GM19023 (cell line): ENCODE data around the gene SLC5A6.
"Not testable (repeated sequence)": the region's sequence is repeated elsewhere in the genome, so short reads cannot be mapped to it uniquely, and the experiment has no call there.

Experiments
- ATAC-seq: cut with Tn5 transposase; IDR thresholded peaks from one replicate; pipeline ENCODE4 v1.9.1; 2021; ENCODE audit warnings: mild to moderate bottlenecking, moderate library complexity; ENCODE audit not compliant: unreplicated experiment

The SLC5A6 gene

DNA sequence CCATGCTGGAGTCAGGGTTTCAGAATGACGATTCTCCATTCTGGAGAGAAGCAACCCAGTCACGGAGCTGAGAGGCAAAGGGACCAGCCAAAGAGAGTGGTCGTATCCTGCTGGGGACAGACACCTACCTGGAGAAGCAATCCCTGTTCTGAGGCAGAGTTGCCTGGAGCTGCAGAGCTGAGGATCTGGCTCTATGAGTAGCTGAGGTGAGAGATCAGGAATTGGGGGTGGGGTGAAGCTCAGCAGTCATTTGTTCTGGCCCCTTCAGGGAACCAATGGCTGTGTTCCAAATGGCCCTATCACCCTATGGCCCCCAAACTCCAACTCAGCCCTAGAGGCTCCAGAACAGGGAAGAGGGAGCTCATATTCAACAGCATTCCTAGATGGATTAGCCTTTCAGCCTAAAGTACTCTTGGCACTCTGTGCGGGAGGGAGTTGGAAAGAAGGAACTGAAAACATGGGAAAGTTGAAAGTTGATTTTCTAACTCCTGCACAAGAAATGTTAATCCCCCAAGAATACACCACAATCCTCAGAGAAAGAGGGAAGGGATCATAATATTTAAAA lies 3.5 kb downstream of the SLC5A6 start:
- ATAC-seq = no peak

DNA sequence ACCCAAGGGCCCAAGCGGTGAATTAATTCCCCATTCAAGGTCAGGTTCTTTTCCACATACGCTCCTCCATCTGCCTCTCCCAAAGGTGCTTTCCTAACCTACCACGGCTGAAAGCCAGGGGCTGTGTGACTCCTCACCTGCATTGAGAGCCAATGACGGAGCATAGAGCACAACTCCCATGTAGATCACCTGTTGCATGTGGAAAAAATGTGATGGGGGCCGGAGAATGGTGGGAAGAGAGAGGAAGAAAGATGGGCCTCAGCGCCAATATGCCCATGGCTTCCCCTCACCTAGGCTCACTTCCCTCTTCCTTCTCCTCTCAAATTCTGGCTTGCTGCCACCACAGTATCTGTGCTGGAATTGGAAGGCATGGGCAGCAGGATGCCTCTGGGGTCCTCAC lies 5.7 kb downstream of the SLC5A6 start:
- ATAC-seq = no peak

DNA sequence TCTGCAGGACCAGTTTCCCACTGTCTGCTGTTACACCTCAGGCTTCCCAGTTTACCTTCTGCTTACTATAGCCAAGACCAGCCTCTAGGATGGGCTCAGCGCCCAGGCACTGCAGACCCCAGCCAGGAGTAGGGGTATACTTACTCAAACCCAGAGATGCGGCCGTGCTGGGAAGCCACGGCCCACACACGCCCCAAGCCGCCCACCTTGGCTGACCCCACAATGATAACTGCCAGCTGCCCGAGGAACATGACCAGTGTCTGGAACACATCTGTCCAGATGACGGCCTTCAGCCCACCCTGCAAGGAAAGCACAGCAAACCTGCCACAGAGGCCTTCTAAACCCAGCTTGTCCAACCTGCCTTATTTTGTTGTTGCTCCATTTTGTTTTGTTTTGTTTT lies 6.9 kb downstream of the SLC5A6 start:
- no peak for ATAC-seq

DNA sequence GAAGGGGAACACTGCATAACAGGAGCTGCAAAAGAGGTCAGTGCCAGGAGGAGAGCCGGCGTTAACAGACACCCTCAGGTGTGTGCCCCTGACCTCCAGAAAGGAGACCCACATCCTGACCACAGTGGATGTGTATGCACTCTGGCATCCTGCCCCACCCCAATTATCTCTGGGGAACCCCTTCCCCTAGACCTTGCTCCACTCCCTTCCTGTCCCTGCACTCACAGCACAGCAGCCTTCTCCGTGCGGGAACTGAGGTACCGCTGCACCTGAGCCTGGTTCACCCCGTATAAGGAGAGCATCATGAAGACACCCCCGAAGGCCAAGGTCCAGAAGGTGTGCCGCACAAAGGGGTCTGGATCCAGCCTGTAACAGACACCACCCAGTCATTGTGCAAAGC lies 7.5 kb downstream of the SLC5A6 start:
- no peak for ATAC-seq

DNA sequence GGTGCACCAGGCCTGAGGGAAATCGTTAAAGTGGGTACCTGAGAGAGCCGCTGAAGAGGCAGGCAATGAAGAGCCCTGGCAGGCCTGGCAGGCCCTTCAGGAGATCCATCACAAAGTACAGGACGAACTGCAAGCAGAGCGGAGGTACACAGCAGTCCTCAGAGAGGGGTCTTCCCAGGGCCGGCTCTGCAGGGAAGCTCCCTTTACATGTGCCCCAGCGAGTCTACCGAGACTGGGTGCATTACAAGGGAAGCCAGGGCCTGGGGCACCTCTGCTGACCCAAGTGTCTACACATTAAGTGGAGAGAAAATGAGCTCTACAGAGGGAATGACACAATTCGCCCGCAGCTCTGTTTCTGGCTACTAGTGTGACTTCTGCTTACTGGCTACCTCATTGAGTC lies 8.3 kb downstream of the SLC5A6 start:
- no peak for ATAC-seq

DNA sequence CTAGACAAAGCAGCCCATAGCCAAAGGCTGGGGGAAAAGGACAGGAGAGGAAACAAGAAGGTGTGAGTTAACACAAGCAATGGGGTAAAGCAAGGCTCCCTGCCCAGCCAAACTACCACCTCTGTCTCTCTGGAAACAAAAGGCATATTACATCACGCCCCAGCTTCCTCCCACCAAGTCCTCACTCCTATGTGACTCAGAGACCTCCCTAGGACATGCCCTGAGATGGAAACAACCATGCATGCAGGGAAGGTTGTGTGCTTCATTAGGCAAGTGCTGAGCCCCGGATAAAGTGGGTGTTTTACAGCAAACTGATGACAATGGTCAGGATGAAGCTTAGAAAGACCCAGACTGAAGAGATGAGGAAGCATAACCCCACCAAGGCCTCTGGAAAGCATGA lies 9.2 kb downstream of the SLC5A6 start:
- no peak for ATAC-seq

DNA sequence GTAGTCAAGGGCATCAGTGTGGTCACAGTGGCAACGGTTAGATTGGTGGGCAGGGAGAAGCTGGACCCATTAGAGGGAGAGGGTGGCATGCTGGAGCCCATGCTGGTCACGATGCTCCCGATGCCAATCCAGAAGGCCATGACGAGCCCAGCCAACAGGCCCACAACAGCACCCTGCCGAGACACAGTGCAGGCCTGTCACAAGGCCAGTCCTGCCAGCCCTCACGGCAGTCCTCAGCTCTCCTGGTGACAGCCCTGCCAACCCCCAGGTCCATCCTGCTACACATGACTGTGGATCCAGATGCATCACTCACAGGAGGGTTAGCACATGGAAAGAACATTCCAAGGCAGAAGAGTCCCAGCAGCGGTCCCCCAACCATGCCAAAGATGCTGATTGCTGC lies 10.4 kb downstream of the SLC5A6 start:
- no peak for ATAC-seq

DNA sequence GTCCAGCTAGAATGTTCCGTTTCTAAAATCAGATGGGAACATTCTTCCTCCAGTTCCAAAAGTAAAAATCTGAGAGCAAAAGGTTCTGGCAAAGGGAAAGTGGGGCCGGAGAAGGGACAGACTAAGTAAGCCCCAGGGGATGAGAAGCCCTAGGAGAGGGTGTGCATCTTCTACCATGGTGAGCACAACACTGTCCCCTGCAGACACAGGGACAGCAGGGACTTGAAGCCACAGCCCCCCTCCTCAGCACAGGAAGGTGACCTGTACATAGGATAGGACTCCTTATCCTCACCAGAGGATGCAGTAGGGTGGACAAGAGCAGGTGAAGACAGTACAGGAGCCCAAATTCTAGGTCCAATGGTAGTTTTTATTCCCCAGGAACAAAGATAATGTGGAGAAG lies 12.8 kb downstream of the SLC5A6 start:
- no peak for ATAC-seq

DNA sequence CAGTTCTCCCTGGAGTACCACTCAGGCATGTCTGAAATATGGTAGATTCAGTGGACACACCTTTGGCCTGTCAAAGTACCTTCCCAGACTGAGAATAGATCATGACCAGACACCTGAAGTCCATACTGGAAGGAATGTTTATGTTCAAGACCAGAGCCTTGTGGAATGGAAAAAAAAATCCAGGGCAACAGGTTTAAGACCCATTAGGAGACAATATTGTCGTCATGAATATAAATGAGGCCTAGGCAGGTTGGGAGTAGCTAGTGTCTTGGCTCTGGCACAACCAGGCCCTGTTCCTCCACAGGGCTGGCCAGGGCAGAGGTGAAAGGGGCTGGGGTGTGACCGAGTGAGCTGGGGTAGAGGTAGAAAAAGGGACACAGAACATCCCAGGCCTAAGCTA lies 13.4 kb downstream of the SLC5A6 start:
- no peak for ATAC-seq

DNA sequence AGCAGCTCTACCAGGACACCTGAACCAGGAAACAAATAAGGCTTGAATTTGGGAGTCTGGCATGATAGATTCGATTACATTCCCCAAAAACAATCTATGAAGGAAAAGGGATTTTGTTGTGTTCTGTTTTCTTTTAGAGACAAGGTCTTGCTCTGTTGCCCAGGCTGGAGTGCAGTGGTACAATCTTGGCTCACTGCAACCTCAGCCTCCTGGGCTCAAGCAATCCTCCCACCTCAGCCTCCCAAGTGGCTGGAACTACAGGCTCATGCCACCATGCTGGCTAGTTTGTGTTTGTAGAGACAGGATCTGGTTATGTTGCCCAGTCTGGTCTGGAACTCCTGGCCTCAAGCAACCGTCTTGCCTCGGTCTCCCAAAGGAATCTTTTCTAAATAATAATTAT lies 14.0 kb downstream of the SLC5A6 start:
- not testable (repeated sequence) for ATAC-seq

DNA sequence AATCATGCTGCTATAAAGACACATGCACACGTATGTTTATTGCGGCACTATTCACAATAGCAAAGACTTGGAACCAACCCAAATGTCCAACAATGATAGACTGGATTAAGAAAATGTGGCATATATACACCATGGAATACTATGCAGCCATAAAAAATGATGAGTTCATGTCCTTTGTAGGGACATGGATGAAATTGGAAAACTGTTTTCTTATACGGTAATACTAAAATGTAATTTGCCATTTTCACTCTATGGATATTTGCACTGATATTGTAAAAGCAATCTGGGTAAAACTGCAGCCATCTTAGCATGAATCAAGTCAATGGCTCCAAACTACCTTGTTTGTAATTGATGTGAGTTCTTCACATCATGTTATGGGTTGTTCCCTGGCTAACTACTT lies 16.3 kb downstream of the SLC5A6 start:
- ATAC-seq = not testable (repeated sequence)

DNA sequence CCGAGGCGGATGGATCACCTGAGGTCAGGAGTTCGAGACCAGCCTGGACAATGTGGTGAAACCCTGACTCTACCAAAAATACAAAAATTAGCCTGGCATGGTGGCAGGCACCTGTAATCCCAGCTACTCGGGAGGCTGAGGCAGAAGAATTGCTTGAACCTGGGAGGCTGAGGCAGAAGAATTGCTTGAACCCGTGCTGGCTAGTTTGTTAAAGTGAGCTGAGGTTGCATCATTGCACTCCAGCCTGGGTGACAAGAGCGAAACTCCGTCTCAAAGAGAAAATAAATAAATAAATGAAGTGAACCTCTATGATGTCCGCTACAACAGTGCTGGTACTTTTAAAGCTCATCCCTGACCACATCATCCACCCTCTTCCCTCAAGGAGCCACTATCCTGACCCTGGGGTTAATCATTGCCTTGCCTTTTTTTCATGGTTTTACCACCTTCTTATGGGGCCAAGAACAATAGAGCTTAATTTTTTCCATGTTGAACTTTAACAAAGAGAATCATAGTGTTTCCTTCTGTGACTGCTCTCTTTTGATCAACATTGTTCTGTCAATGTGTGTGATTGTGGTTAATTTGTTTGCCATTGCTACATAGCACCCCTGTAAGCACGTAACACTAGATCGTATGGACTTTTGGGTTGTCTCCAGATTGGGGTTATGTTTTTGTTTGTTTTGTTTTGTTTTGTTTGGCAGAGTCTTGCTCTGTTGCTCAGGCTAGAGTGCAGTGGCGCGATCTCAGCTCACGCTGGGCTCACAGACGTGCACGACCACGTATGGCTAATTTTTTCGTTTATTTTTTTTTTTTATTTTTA lies 17.3 kb downstream of the SLC5A6 start:
- no peak for ATAC-seq

DNA sequence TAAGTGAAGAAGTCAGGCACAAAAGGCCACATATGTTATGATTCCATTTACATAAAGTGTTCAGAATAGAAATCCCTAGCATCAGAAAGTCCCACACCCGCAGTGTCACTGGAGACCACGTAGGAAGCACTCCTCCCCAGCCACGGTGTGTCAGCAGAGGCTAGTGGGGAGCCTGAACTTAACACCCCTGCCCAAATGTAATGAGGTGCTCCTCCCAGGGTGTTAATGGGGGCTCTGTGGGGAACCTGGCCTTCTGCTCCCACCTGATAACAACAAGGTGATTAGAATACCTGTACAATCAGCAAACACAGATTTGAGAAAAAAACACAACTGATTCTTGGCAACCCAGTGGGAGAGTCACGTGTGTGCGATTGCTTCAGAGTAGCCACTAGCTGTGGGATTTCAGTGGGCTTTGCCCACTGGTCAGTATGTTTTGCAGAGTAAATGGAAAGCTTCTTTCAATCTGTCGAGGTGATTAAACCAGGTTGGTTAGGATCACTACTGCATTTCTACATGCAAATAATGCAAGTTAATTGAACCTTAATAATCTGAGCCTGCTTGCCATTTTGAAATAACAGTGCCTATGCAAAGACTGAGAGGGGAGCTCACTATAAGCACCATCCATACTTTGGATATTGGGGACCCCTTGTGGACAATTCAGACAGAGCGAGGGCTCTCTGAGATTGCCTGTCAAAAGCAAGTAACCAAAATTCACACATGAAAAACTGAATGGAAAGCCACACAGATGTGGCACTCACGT lies 20.8 kb downstream of the SLC5A6 start:
- ATAC-seq = no peak

DNA sequence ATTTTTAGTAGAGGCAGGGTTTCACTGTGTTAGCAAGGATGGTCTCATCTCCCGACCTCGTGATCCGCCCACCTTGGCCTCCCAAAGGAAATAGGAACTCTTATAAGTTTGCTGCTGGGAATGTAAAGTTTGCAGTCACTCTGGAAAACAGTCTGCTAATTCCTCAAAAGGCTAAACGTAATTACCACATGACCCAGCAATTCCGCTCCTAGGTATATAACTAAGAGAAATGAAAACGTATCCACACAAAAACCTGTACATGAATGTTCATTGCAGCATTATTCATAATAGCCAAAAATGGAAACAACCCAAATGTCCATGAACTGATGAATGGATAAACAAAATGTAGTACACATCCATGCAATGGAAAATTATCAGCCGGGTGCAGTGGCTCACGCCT lies 22.1 kb downstream of the SLC5A6 start:
- no peak for ATAC-seq

DNA sequence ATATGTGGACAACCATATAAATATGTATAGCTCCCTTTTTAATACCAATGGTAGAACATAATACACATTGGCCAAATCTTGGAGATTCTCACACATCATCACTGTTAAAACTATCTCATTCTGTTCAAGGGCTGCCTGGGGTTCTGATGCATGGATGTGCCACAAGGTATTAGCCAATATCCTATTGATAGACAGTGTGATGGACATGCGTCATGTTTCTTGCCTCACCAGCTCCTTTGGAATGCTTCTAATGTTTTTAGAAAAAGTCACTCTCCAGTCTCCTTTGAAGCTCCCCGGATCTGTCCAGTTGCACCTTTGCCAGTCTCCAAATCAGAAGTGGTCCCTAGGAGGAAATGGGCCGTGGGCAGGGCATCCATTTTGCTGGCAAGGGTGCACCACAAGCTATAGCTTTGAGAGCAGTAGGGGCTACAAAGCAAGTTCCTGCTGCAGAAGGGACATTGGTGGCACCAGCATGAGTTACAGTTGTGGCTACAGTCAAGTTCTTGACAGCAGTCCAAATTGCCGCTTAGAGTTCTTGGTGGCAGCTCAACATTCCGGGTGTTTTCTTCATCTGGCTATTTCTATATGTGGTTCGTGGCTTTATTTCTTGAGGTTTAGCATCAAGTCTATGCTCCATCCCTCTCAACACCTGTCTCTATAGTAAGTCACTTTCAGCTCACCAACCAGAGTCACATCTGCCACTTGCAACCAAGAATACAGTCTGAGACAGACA lies 25.3 kb downstream of the SLC5A6 start:
- ATAC-seq = no peak

DNA sequence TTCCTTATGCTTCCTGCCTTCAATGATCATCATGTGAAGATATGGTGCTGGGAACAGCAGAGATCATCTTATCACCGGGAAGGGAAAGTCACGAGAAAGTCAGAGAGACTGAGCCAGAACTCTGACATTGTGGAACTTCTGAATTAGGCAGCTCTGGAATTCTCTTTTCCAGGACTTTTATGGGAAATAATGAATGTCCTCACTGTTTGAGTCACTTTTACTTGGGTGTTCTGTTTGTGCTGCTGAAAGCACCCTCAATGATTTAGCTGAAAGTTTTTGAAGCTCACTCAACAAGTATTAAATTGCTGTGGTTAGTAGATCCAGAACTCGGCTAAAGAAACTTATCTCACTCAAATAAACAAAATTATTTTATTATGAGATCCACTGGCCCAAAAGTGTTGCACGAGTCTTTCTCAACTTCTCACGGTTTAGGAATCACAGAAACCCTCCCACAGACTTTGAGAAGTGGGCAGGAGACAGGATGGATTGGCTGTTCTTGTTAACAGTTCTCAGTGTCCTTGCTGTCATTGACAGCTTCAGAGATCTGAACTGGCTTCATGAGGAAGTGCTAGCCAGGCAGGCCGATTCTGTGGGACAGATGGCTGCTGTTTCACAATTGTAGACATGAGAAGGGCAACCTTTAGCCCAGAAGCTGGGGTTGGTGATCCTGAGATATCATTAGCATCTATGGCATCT lies 26.6 kb downstream of the SLC5A6 start:
- ATAC-seq = no peak

DNA sequence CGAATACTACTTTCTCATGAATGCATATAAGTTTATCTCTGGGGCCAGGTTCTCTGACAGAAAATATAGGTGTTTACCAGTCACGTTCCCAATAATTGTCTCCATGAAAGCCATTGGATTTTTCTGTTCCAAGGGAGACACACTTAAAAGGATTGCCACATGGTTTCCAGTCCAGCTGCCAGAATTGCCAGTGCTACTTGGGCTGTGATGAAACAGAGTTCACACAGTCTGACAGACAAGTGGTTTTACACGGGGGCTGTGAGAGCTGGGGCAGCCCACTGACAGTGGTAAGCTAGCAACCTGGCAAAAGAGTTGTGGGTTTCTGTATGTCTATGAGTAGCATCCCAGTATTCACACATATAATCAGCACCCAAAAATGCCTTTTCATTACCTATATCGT lies 28.0 kb downstream of the SLC5A6 start:
- ATAC-seq = no peak

DNA sequence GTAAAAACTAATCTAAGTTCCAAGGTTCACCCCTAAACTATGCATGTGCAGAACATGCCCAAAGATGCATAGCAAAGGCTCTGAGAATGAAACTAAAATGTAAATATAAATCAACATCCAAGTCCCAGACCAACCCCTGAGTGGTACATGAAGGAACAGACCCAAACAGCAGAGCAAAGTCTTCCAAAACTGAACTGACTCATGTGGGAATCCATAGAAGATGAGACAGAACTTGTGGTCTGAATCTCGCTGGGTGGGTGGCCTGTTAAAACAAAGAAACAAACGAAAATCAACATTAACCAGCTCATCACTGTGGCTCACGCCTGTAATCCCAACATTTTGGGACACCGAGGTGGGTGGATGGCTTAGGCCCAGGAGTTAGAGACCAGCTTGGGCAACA lies 29.7 kb downstream of the SLC5A6 start:
- no peak for ATAC-seq

DNA sequence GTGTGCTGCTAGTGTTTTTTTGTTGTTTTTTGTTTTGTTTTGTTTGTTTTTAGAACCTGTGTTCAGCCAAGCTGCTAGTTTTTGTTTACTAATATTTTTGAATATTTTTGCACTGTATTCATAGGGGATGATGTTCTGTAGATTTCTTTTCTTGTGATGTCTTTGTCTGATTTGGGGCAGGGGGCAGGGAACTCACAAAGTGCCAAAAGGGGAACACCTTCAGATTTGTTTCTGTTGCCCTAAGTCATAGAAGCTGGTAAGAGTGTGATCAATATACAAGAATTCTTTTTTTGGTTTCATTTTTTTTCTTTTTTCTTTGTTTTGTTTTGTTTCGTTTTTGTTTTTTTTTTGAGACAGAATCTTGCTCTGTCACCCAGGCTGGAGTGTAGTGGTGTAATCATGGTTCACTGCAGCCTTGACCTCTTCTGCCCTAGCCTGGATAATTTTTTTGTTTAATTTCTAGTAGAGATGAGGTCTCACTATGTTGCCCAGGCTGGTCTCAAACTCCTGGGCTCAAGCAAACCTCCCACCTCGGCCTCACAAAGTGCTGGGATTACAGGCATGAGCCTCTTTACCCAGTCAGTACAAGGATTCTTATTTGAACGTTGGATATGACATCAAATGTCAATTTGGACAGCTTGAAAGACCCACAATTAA lies 32.6 kb downstream of the SLC5A6 start:
- no peak for ATAC-seq

DNA sequence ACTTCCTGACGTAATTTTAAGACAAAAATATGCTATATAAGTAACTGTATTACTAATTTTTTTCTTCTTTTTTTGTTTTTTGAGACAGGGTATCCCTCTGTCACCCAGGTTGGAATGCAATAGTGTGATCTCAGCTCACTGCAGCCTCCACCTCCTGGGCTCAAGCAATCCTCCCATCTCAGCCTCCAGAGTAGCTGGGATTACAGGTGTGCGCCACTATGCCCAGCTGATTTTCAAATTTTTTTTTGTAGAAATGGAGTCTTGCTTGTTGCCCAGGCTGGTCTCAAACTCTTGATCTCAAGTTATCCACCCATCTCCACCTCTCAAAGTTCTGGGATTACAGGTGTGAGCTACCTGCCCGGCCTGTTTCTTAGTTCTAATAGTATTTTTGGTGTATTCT lies 33.6 kb downstream of the SLC5A6 start:
- ATAC-seq = no peak
